8988T (cell line): Measurements from ENCODE around the gene SIRT3.
"Not testable (repeated sequence)": the region's sequence is repeated elsewhere in the genome, so short reads cannot be mapped to it uniquely, and the experiment has no call there.

ENCODE experiments used
- DNase-seq: peaks from one replicate; pipeline ENCODE4 v3.0.0; 2011

SIRT3 gene

DNA sequence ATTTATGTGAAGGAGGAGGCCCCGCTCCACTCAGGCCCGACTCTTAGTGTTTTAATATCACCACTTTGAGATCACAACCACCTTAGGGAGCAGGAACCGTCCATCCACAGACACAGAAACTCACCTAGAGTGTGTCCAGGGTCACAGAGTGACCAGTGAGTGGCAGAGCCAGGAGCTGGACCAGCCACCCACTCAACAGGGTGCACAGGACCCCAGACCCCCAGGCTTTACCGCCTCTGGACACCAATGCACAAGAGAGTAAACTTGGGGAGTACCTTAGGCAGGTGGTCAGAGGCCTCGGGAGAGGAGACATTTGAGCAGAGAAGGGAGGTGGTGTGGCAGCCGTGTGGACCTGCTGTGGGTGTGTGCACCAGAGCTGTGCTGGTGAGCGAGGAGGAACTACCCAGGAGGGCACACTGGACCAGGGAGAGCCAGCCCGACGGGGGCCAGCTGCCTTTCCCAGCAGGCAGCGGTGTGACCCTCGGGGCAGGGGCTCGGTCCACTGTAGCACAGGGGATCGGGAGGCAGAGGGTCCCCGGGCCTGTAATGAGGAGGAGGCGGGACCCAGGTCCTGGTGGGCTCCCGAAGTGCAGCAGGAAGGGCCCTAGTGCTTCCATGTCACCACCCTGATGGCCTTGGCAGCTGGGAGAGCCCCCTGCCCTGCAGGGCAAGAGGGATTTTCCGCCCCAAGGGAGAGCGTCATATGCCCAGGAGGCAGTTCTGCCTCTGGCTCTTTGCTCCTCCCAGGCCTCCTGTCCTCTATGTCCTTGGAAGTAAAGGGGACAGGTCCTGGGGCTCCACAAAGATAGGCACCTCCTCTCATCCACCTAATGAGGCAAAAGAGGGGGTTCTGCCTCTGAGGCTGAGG, 34.5 kb upstream of the SIRT3 start:
- DNase-seq = no peak

DNA sequence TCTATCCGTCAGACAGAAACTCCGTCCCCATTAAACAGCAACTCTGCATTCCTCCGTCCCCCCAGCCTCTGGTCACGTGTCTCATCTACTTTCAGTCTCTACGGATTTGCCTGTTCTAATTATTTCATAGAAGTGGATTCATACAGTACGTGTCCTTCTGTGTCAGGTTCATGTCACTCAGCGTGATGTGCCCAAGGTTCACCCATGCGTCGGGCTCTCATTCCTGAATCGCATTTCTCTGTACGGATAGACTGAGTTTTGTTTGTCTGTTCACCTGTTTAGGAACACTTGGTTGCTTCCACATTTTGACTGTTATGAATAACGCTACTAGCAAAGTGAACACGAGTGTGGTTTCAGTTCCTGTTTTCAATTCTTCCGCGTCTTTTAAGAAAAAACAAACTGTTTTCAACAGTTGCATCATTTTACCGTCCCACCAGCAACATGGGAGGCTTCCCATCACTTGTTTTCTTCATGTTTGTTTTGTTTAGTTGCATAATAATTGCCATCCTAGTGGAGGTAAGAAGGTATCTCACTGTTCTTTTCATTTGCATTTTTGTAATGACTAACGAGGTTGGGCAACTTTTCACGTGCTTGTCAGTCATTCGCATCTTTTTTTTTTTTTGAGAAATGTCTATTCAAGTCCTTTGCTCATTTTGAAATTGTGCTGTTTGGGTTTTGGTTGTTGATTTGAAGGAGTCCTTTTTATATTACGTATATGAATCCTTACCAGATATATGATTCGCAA, 33.2 kb upstream of the SIRT3 start:
- DNase-seq = no peak

DNA sequence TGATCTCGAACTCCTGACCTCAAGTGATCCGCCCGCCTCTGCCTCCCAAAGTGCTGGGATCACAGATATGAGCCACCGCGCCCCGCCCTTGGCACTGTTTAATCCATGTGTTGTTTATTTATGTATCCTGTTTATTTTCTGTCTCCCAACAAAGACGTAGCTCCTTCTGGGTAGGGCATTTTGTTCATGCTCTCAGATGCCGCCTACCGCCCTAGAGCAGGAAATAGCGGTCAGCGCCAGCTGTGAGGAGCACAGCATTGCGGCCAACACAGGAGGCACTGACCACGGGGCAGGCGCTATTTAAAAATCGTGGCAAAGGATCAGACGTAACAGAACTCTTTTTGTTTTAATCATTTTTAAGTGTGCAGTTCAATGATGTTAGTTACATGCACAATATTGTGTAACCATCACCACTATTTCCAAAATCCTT, 32.6 kb upstream of the SIRT3 start:
- not testable (repeated sequence) for DNase-seq

DNA sequence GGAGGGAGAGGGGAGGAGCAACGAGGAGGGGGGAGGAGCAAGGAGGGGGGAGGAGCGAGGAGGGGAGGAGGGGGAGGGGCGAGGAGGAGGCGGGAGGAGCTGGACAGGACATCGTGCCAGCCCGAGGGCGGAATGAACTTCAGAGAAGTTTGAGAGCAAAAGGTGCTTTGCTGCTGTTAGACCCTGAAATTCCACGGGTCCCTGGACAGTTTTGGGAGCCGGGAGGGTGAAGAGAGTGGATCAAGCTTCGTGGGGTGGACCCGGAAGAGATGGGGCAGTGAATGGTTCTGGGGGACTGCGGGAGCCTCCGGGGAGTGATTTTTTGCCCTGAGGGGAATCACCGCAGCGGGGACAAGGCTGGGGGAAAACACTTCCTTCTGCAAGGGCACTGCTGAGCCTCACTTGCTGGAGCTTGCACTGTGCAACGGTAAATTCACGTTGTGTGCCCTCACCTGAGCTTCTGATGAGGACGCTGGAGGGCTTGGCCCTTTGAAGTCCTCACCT, 31.4 kb upstream of the SIRT3 start:
- DNase-seq = no peak

DNA sequence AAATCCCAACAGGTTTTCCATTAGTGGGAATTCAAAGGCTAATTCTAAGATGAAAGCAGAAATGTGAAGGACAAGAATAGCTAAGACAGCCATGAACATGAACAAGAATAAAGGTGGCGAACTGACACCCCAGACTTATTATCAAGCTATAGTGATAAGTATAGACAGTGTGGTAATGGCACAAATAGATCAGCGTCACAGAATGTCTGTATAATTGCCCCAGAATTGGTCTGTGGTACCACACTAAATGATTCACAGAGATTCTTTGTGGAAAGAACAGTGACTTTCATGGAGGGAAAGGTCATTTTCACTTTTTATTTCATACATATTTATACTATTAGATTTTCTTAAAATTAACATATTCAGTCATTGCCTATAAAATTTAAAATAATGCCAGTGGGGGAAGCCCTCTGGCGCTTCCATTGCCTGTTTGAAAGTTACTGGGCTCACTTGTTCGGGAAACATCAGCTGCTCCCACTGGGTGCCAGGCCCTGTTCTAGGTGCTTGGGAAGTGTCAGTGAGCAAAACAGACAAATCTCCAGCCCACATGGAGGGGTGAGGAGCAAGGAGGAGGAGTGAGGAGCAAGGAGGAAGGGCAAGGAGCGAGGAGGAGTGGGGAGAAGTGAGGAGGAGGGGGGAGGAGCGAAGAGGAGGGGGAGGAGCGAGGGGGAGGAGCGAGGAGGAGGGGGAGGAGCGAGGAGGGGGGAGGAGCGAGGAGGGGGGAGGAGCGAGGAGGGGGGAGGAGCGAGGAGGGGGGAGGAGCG, 30.7 kb upstream of the SIRT3 start:
- no peak for DNase-seq

DNA sequence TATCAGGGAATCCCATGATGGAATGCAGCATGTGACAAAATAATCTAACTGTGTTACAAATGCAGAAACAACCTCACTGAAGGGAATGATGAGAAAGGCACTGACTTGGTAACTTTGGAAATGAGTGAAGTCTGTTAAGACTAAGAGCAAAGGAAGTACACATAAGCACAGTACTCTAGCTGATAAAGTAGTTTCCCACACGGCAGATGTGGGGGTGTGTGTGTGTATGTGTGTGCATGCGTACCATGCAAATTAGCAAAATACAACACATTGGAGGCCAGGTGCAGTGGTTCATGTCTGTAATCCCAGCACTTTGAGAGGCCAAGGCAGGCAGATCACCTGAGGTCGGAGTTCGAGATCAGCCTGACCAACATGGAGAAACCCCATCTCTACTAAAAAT, 25.5 kb upstream of the SIRT3 start:
- DNase-seq = no peak

DNA sequence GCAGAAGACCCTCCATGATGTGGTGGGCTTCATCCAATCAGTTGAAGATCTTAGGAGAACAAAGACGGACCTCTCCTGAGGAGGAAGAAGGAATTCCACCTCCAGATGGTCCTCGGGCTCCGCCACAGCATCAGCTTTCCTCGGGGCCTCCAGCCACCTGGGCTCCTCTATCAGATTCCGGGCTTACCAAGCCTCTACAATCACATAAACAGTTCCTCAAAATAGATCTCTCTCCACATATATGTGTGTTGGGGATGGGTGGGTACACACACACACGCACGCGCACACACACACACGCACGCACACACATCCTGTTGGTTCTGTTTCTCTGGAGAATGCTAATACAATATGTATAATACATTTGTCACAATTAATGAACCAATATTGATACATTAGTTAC, 23.3 kb upstream of the SIRT3 start:
- no peak for DNase-seq

DNA sequence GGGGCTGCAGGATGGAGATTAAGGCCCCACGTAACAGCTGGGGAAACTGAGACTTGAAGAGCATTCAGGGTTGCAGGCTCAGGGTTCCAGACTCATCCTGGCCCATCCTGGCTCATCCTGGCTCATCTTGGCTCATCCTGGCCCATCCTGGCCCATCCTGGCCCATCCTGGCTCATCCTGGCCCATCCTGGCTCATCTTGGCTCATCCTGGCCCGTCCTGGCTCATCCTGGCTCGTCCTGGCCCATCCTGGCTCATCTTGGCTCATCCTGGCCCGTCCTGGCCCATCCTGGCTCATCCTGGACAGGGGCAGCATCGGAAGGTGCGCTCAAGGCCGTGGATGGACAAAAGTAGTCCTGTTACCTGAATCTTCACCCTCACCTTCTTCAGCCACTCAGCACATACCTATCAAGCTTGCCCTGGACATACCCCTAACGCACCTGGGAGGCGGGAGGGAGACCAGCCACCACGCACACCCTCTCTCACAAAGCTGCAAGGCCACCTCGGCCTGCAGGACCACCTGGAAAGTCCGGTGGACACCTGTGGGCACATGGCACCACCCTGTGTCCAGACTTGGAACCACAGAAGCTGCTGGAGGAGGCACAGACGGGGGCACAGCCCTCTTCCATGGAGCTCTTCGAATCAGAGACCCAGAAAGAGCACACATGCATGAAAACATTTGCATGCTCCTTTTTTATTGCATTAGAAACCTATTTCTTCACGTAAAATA, 21.8 kb upstream of the SIRT3 start:
- peak; percentile 68 for DNase-seq

DNA sequence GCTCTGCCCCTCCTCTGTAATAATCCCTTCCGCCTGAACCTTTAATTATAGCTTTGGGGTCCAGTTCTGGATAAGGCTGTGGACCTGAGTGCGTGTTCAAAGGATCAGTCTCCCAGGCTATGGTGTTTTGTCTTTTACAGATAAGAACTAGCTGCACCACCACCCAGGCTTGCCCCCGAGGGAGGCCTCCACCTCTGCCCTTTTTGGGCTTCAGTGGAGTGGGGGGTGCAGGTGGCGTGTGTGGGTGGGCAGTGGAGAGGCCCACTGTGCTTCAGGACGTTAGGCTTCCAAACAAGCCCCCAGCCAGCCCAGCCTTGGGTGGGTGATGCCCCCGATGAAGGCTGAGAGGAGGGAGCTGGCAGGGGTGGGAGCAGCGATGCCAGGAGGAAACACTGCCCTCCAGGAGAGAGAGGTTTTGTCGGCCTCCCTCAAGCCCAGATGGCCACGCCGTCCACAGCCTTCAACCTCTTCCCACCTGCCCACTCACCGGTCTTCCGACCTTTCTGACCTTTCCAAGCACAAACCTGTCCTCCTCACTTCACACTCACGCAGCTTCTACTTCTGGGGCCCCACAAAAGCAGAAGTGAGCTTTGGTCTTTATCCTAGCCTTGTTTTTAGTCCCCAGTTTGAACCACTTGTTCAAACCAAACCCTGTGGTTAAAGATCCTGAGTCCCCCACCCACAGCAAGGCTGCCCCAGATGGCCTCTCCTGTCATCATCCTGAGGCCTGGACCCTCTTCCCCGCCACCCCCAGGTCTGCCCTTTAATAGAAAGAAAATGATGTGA, 21.0 kb upstream of the SIRT3 start:
- no peak for DNase-seq

DNA sequence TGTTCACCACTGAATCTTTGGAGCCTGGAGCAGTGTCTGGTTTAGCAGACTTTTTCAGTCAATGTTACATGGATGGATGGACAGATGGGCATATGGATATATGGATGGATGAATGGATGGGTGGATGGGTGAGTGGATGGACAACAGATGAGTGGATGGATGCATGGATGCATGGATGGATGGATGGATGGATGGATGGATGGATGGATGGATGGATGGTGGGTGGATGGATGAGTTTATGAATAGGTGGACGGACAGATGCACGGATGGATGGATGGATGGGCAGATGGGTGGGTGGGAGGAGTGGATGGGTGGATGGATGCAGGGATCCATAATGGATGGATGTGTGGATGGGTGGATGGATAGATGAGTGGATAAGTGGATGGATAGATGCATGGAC, 19.7 kb upstream of the SIRT3 start:
- DNase-seq = no peak

DNA sequence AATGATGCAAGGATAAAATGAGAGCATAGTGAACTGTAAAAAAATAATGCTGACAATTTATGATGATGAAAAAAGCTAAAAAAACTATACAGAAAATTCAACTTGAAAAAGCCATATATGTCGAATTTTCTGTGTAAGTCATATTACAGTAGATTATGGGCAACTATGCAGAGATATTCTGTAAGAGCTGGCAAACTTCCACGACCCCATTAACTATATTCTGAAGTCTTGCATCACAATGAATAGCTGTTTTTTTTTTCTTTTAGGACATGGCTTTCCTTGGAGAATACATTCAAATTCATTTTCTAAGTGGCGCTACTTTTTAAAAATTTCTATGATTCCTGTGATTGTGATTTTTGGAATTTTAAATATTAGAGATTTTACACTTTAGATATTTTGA, 19.0 kb upstream of the SIRT3 start:
- DNase-seq = no peak

DNA sequence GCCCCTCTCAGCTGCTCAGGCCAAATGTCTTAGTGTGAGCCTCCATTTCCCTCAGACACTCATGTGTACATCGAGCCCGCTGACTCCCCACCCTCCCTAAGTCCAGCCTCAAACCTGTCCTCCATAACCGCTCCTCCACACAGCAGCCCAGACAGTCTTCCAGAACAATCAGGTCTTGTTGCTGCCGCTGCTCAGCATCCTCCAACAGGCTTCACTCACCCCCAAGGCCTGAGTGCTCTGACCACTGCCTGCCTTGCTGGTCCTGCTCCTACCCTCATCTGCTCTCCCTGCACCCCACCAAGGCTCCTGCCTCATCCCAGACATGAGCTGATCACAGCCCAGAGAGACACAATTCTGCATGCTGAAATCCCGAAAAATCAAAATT, 17.7 kb upstream of the SIRT3 start:
- no peak for DNase-seq

DNA sequence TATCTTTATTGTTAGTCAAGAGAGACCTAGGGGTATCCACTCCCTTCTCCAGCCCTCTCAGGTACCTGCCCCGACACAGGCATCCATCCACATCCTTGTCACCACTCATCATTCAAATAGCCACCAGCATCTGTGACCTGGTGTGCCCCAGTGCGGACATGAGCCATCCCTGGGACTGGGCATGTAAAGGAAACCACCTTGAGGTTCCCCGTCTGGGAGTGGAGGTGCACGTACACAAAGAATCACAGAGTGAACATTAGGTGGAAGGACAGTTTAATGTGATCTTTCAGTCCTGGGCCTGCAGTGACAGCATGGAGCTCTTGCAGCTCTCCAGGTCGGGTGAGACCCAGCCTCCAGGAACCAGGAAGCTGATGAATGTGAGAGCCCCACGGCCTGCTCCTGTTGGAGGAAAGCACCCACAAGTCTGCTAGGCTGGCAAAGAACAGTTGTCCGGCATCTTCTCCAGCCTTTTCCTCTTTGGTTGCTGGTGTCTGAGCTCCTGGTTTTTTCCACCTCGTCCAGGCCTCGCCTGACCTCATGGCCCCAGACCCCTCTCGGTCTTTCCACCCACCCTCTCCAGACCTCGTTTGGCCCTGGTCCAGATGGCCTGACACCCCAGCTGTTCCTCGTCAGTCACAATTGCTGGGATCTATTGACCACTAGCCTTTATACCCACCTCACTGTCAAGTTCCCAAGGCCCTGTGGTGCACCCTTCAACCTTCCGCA, 17.2 kb upstream of the SIRT3 start:
- no peak for DNase-seq

DNA sequence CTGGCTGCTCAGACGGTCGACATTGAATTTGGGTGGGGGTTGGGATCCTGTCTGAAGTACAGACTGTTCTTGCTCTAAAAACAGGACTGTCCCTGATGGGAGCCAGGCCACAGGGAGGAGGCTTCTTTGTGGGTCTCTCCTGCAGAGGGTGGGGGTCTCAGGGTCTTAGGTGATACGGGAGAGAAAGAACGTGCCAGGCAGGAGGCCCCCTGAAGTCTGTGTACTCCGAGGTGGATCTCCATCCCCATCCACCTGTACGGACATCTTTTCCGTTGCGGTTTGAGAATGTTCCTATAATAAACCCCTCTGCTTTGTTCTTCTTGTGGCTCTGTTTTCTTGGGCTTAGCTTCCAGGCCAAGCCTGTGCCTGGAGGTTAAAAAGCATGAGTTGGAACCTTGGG, 16.5 kb upstream of the SIRT3 start:
- no peak for DNase-seq

DNA sequence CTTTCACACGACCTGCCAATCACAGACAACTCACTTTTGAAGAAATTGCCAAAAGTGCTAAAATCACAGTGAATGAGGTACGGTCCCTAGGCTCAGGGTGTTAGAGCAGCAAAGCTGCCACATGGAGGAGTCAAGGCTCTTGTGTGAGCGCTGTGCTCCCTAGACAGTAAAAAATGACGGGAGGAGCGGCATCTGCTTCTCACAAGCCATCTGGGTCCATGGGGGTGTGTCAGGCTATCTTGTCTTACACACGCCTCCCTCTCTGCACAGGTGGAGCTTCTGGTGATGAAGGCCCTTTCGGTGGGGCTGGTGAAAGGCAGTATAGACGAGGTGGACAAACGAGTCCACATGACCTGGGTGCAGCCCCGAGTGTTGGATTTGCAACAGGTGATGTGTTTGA, 15.4 kb upstream of the SIRT3 start:
- no peak for DNase-seq

DNA sequence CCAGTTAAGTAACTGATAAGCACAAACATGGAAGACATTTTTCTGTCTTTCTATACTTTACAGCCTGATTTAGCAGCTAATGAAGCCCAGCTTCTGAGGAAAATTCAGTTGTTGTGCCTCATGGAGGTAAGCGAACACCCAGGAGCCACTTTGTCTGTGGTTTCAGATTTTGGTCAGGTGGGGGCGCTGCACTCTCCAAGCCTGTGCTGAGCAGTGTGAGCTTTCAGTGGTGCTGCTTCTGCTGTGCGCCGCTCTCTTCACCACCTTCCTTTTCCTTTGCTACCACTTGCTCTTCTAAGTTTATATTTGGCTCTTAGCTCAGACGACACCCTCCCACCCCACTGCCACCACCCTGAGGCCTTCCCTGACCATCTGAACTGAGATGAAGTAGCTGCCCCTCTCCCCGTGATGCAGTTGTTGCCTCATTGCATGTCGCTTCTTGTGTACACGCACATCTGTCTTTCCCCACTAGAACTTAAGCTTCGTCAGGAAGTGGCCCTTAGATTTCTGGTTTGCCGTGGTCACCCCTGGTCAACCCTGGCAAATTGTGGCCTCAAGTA, 14.7 kb upstream of the SIRT3 start:
- peak; percentile 56 for DNase-seq

DNA sequence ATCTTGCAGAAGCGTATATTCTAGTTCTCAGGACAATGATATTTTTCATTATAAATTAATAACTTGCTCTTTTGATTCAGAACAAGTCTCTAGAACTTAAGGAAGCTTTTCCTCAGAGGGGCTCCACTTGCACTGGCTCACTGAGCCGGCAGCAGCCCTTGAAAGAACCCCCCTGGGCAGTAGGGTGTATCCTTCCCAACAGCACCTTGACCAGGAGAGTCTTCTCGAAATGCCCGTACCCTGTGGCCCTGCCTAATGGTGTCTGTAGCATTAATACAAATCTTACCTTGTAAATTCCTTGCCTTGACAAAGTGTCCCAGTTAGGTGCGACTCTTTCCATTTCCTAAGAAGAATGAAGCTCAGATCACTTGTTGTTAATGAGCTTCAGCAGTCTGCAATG, 14.1 kb upstream of the SIRT3 start:
- DNase-seq = no peak

DNA sequence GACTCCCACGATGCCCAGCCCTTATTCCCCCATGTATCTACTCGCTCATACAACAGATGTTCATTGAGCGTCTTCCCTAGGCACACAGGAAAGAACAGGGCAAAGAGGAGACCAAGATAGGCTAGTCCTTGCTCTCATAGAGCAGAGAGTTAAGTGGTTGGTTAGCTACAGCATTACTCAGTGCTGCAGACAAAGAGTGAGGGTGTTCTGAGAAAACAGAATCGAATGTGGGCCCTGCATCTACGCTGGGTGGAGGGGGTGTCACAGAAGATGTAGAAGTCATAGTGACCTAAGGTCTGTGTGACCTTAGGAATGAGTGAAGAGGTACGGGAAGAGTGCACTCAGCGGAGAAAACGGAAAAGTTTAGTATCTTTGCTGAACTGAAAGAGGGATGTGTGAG, 12.9 kb upstream of the SIRT3 start:
- no peak for DNase-seq

DNA sequence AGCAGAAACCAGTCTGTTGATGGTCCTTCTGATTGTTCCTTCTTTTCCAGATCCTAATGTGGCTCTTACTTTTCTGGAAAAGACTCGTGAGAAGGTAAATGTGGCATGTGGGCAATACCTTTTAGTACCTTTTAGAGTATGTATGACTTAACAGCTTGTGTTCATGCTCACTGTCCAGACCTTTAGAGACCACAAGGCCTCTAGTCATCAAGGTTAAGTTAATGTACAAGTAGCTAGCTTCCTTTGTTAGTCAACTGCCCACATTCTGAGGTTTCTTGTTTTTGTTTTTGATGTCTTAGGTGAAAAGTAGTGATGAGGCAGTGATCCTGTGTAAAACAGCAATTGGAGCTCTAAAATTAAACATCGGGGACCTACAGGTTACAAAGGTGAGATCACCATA, 8.2 kb upstream of the SIRT3 start:
- no peak for DNase-seq

DNA sequence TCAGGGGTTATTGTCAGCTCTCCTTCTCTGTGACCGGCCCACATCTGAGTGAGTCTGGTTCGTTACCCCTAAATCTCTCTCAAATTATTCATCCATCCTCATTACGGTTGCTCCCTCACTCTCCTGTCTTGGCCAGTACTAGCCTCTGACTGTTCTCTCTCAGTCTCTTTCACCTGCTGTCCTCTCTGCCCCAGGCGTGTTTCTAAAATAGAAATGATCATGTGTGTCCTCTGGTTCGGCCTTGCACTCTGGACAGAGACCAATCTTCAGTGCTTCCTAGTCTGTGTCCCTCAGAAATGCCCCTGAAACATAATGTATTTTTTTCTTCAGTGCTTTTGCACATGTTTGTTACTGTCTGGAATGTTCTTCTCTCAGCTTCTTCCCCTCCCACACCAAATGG, 5.5 kb upstream of the SIRT3 start:
- no peak for DNase-seq

DNA sequence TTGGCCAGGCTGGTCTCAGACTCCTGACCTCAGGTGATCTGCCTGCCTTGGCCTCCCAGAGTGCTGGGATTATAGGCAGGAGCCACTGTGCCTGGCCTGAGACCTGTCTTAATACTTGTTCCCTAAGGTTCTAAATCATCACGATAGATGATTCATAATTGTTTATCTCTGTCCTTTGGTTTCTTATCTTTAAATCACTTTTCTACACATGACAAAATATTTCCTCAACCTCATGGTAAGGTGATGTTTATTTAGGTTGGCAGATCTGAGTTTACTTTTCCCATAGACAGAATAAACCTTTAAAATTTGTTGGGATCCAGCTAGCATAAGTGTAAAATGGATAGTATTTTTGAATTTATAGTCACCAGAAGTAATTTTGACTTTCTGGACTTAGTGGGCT, 4.2 kb upstream of the SIRT3 start:
- DNase-seq = no peak
